ENCODE measurements around the gene KCTD5. TPM values are rescaled to one million over a fixed set of nuclear protein-coding genes. Genes with fewer than 3 reads are reported as not detected.

KCTD5 gene
- total RNA-seq, 3 donors from 2014 or later: 8.6 to 19.6 (median 18.4) TPM

DNA sequence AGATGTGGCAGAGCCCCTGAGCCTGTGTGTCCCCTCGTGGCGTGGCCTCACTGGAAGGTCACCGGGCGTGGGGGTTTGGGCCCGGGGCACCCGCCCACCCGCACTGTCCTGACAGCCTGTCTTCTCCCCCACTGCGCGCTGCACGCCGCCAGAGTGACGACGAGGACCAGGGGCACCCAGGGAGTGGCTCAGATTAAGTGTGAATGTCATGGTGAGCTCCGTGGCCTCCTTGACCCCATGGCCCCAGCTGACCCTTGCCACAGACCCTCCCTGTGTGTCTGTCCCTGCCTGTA is 22.6 kb downstream of the KCTD5 start:
- H3K9me3 ChIP-seq: no peaks in the 10 kb centered on the region
- H3K4me1 ChIP-seq: peaks cover 0 to 8% of the 10 kb centered on the region in 2 donors
- intact Hi-C loops (cut with DNase I; ENCODE audit: low total_unique reads): no loop called here
- no peak overlapping the region for H3K4me3 ChIP-seq
- H3K27me3 ChIP-seq: no peaks in the 10 kb centered on the region
- DNase-seq (ENCODE audit: low spot score in 2 of 2): no peak
- peaks cover 17% of the 10 kb centered on the region for H3K36me3 ChIP-seq
- TF ChIP-seq, protein P1, sequence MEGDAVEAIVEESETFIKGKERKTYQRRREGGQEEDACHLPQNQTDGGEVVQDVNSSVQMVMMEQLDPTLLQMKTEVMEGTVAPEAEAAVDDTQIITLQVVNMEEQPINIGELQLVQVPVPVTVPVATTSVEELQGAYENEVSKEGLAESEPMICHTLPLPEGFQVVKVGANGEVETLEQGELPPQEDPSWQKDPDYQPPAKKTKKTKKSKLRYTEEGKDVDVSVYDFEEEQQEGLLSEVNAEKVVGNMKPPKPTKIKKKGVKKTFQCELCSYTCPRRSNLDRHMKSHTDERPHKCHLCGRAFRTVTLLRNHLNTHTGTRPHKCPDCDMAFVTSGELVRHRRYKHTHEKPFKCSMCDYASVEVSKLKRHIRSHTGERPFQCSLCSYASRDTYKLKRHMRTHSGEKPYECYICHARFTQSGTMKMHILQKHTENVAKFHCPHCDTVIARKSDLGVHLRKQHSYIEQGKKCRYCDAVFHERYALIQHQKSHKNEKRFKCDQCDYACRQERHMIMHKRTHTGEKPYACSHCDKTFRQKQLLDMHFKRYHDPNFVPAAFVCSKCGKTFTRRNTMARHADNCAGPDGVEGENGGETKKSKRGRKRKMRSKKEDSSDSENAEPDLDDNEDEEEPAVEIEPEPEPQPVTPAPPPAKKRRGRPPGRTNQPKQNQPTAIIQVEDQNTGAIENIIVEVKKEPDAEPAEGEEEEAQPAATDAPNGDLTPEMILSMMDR (IDR thresholded peaks at IDR 0.05): no peak
- TF ChIP-seq POLR2A (IDR thresholded peaks at IDR 0.05) (no peak), POLR2AphosphoS5 (IDR thresholded peaks at IDR 0.05) (no peak)
- no peak overlapping the region for H3K27ac ChIP-seq

DNA sequence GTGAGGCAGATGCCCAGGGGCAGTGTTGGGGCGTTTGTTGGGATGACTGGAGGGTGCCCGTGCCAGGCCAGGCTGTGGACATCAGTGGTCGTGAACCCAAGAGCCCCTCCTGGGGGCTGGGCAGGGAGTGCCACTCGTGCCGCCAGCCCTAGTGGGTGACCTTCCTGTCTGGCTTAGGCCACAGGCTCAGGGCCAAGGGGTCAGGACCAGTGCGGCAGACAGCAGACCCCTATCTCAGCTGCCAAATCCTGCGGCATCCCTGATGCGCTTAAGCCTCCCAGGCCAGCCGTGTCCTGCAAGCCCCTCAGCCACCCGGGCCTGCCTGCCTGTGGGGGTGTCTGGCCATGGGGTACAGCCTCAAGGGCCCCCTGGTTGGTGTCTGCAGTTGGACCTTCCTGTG is 23.0 kb downstream of the KCTD5 start:
- Histone ChIP-seq H3K36me3 (peaks cover 13% of the 10 kb centered on the region), H3K4me1 (peaks cover 0 to 8% of the 10 kb centered on the region in 2 donors), H3K9me3 (no peaks in the 10 kb centered on the region), H3K27ac (no peak overlapping the region), H3K27me3 (no peaks in the 10 kb centered on the region), H3K4me3 (no peak overlapping the region)
- no peak for DNase-seq (ENCODE audit: low spot score in 2 of 2)
- intact Hi-C loops (cut with DNase I; ENCODE audit: low total_unique reads): no loop called here
- TF ChIP-seq POLR2A (IDR thresholded peaks at IDR 0.05) (no peak), POLR2AphosphoS5 (IDR thresholded peaks at IDR 0.05) (no peak)
- TF ChIP-seq, protein P1 (IDR thresholded peaks at IDR 0.05): no peak

DNA sequence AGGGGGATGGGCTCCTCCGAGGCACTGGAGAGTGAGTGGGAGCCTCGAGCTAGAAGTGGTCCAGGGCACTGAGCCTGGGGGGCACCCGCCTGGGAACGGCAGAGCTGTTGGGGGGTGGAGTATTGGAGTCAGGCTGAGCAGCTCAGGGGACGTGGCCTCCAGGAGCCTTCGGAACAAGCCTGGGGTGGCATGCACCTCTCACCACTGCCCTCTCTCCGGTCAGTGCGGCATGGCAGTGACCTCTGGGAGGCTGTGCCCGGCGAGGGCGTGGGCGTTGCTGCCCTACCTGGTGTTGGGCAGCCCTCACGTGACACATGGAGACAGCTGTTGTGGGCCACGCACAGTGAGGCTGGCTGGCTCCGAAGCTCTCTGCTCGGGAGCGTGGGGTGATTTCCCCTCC is 23.8 kb downstream of the KCTD5 start:
- intact Hi-C loops (cut with DNase I; ENCODE audit: low total_unique reads): no loop called here
- no peak overlapping the region for H3K27ac ChIP-seq
- no peaks in the 10 kb centered on the region for H3K9me3 ChIP-seq
- no peak for DNase-seq (ENCODE audit: low spot score in 2 of 2)
- TF ChIP-seq, protein P1 (IDR thresholded peaks at IDR 0.05): no peak
- TF ChIP-seq POLR2A (IDR thresholded peaks at IDR 0.05) (no peak), POLR2AphosphoS5 (IDR thresholded peaks at IDR 0.05) (no peak)
- H3K36me3 ChIP-seq: peaks cover 13% of the 10 kb centered on the region
- H3K4me3 ChIP-seq: no peak overlapping the region
- no peaks in the 10 kb centered on the region for H3K27me3 ChIP-seq
- H3K4me1 ChIP-seq: peaks cover 0 to 8% of the 10 kb centered on the region in 2 donors

DNA sequence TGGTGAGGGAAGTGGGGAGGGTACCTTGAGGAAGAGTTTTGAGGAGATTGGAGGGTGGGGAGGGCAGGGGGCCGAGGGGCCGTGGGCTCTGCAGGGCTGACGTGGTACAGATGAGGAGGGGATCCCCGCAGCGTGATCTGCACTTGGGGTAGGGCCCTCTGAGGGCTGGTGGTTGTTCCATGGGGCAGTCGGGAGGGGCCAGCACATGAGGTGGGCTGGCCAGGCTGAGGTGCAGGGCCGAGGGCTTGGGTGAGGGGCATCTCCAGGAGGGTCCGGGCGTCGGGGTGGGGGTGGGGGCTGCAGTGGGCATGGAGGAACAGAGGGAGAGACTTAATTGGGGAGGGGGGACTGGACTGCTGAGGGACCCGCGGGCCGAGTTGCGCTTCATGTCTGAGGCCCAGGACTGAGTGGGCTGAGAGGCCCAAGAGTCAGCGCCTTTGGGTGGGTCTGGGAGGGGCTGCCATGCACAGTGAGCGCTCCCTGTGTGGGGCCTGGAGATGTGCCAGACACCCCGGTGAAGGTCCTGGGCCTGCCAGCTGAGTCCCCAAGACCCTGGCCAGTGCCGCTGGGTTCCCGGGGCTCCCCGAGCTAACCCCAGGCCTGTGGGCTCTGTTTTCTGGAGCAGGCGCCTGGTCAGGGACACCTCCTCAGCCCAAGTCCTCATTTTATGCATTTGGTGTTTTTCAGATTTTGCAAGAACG is 24.4 kb downstream of the KCTD5 start:
- Histone ChIP-seq H3K4me3 (no peak overlapping the region), H3K27me3 (no peaks in the 10 kb centered on the region), H3K36me3 (peaks cover 13% of the 10 kb centered on the region), H3K4me1 (peaks cover 0 to 8% of the 10 kb centered on the region in 2 donors), H3K9me3 (no peaks in the 10 kb centered on the region), H3K27ac (no peak overlapping the region)
- intact Hi-C loops (cut with DNase I; ENCODE audit: low total_unique reads): no loop called here
- TF ChIP-seq, protein P1 (IDR thresholded peaks at IDR 0.05): no peak
- TF ChIP-seq POLR2AphosphoS5 (IDR thresholded peaks at IDR 0.05): no peak
- TF ChIP-seq POLR2A (IDR thresholded peaks at IDR 0.05): no peak
- DNase-seq (ENCODE audit: low spot score in 2 of 2): no peak

DNA sequence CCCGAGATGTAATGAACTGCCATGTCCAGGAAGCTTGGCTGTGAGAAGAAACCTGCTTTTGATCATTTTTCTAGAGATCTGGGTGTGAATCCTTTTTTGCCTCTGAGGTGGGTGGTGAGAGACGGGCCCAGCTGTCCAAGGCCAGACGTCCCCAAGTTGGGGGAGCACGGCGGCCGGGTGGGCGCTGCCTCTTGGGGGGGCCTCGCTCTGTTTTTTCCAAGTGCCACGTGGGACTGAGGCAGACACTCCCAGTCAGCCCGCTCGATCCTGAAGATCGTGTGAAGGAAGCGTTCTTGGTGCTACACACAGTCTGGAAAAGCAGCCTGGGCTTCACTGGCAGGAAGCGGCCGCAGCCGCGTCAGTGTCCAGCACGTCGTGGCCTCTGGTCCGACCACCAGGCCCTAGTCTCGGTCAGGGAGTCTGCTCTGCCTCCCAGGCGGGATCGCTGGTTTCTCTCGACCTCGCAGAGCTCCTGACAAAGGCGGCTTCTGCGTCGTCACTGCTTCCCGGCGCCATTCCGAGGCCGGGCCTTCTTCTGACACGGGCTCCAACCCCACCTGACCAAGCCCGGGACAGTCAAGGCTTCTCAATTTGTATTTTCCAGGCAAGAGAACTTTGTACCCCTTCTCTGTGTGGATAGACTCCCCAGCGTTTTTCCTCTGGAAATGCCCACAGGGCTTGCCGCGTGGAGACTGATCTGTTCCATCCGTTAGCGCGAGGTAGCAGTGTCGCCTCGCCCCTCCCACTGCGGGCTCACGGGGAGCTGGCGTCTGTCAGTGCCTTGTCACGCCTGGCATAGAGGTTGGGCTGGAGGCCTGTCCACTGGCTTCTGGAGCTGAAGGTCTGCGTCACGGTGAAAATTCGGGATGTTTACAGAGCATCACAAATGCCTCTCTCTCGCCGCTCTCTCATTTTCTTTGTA is 25.3 kb downstream of the KCTD5 start:
- no peak overlapping the region for H3K4me3 ChIP-seq
- H3K9me3 ChIP-seq: no peaks in the 10 kb centered on the region
- TF ChIP-seq POLR2AphosphoS5 (IDR thresholded peaks at IDR 0.05) (no peak), POLR2A (IDR thresholded peaks at IDR 0.05) (no peak)
- TF ChIP-seq, protein P1 (IDR thresholded peaks at IDR 0.05): no peak
- H3K36me3 ChIP-seq: peaks cover 8% of the 10 kb centered on the region
- no peak for DNase-seq (ENCODE audit: low spot score in 2 of 2)
- peaks cover 0 to 7% of the 10 kb centered on the region in 2 donors for H3K4me1 ChIP-seq
- H3K27ac ChIP-seq: no peak overlapping the region
- intact Hi-C loops (cut with DNase I; ENCODE audit: low total_unique reads): no loop called here
- no peaks in the 10 kb centered on the region for H3K27me3 ChIP-seq
